ENCODE results near the gene FAF1. TPM values are rescaled to one million over a fixed set of nuclear protein-coding genes. Genes with fewer than 3 reads are reported as not detected.
"Not testable (repeated sequence)": the region's sequence is repeated elsewhere in the genome, so short reads cannot be mapped to it uniquely, and the experiment has no call there.

FAF1 gene
- total RNA-seq, 1 donor, result 49.6 TPM

GRCh38 chr1:50783286-50783685 lies 176.8 kb downstream of the FAF1 start:
- Histone ChIP-seq H3K27me3 (ENCODE audit: insufficient read depth, low read length) (no peaks in the 10 kb centered on the region), H3K4me1 (ENCODE audit: insufficient read depth, low read length) (peaks cover 3% of the 10 kb centered on the region), H3K9me3 (ENCODE audit: low read depth, low read length) (no peaks in the 10 kb centered on the region), H3K4me3 (ENCODE audit: low read length) (no peak overlapping the region)

- Histone ChIP-seq H3K9me3 (ENCODE audit: low read depth, low read length) (no peaks in the 10 kb centered on the region), H3K4me3 (ENCODE audit: low read length) (no peak overlapping the region), H3K4me1 (ENCODE audit: insufficient read depth, low read length) (peaks cover 3% of the 10 kb centered on the region), H3K27me3 (ENCODE audit: insufficient read depth, low read length) (no peaks in the 10 kb centered on the region)
Measured at GRCh38 chr1:50780797-50781196, 179.3 kb downstream of the FAF1 start.

- Histone ChIP-seq H3K27me3 (ENCODE audit: insufficient read depth, low read length) (no peaks in the 10 kb centered on the region), H3K4me3 (ENCODE audit: low read length) (no peak overlapping the region), H3K4me1 (ENCODE audit: insufficient read depth, low read length) (peaks cover 3% of the 10 kb centered on the region), H3K9me3 (ENCODE audit: low read depth, low read length) (no peaks in the 10 kb centered on the region)
Measured at GRCh38 chr1:50779801-50780200, 180.3 kb downstream of the FAF1 start.

- Histone ChIP-seq H3K9me3 (ENCODE audit: low read depth, low read length) (no peaks in the 10 kb centered on the region), H3K4me3 (ENCODE audit: low read length) (no peak overlapping the region), H3K27me3 (ENCODE audit: insufficient read depth, low read length) (no peaks in the 10 kb centered on the region), H3K4me1 (ENCODE audit: insufficient read depth, low read length) (no peaks in the 10 kb centered on the region)
Measured at GRCh38 chr1:50775740-50776139, 184.3 kb downstream of the FAF1 start.

GRCh38 chr1:50774759-50775351 lies 185.2 kb downstream of the FAF1 start:
- H3K9me3 ChIP-seq (ENCODE audit: low read depth, low read length), result no peaks in the 10 kb centered on the region
- no peak overlapping the region for H3K4me3 ChIP-seq (ENCODE audit: low read length)
- no peaks in the 10 kb centered on the region for H3K27me3 ChIP-seq (ENCODE audit: insufficient read depth, low read length)
- H3K4me1 ChIP-seq (ENCODE audit: insufficient read depth, low read length), result no peaks in the 10 kb centered on the region

GRCh38 chr1:50766688-50767087 lies 193.4 kb downstream of the FAF1 start:
- Histone ChIP-seq H3K4me1 (ENCODE audit: insufficient read depth, low read length) (no peaks in the 10 kb centered on the region), H3K4me3 (ENCODE audit: low read length) (no peak overlapping the region), H3K9me3 (ENCODE audit: low read depth, low read length) (no peaks in the 10 kb centered on the region), H3K27me3 (ENCODE audit: insufficient read depth, low read length) (no peaks in the 10 kb centered on the region)

GRCh38 chr1:50756543-50756942 lies 203.5 kb downstream of the FAF1 start:
- H3K27me3 ChIP-seq (ENCODE audit: insufficient read depth, low read length); H3K4me1 ChIP-seq (ENCODE audit: insufficient read depth, low read length); H3K4me3 ChIP-seq (ENCODE audit: low read length); H3K9me3 ChIP-seq (ENCODE audit: low read depth, low read length): not testable (repeated sequence)

- not testable (repeated sequence) for H3K4me3 ChIP-seq (ENCODE audit: low read length); H3K4me1 ChIP-seq (ENCODE audit: insufficient read depth, low read length); H3K9me3 ChIP-seq (ENCODE audit: low read depth, low read length); H3K27me3 ChIP-seq (ENCODE audit: insufficient read depth, low read length)
Measured at GRCh38 chr1:50754764-50755163, 205.3 kb downstream of the FAF1 start.

GRCh38 chr1:50750021-50750619 lies 209.9 kb downstream of the FAF1 start:
- no peaks in the 10 kb centered on the region for H3K4me1 ChIP-seq (ENCODE audit: insufficient read depth, low read length)
- H3K4me3 ChIP-seq (ENCODE audit: low read length), result no peak overlapping the region
- H3K9me3 ChIP-seq (ENCODE audit: low read depth, low read length), result no peaks in the 10 kb centered on the region
- H3K27me3 ChIP-seq (ENCODE audit: insufficient read depth, low read length), result no peaks in the 10 kb centered on the region

GRCh38 chr1:50747394-50747793 lies 212.7 kb downstream of the FAF1 start:
- H3K4me1 ChIP-seq (ENCODE audit: insufficient read depth, low read length), result no peaks in the 10 kb centered on the region
- no peaks in the 10 kb centered on the region for H3K9me3 ChIP-seq (ENCODE audit: low read depth, low read length)
- no peak overlapping the region for H3K4me3 ChIP-seq (ENCODE audit: low read length)
- H3K27me3 ChIP-seq (ENCODE audit: insufficient read depth, low read length), result no peaks in the 10 kb centered on the region

GRCh38 chr1:50742523-50742922 lies 217.5 kb downstream of the FAF1 start:
- no peaks in the 10 kb centered on the region for H3K9me3 ChIP-seq (ENCODE audit: low read depth, low read length)
- H3K4me3 ChIP-seq (ENCODE audit: low read length), result no peak overlapping the region
- no peaks in the 10 kb centered on the region for H3K27me3 ChIP-seq (ENCODE audit: insufficient read depth, low read length)
- no peaks in the 10 kb centered on the region for H3K4me1 ChIP-seq (ENCODE audit: insufficient read depth, low read length)

- H3K4me3 ChIP-seq (ENCODE audit: low read length), result no peak overlapping the region
- no peaks in the 10 kb centered on the region for H3K9me3 ChIP-seq (ENCODE audit: low read depth, low read length)
- H3K4me1 ChIP-seq (ENCODE audit: insufficient read depth, low read length), result no peaks in the 10 kb centered on the region
- no peaks in the 10 kb centered on the region for H3K27me3 ChIP-seq (ENCODE audit: insufficient read depth, low read length)
Measured at GRCh38 chr1:50739125-50739524, 220.9 kb downstream of the FAF1 start.

GRCh38 chr1:50735443-50735842 lies 224.6 kb downstream of the FAF1 start:
- Histone ChIP-seq H3K9me3 (ENCODE audit: low read depth, low read length) (no peaks in the 10 kb centered on the region), H3K27me3 (ENCODE audit: insufficient read depth, low read length) (no peaks in the 10 kb centered on the region), H3K4me3 (ENCODE audit: low read length) (no peak overlapping the region), H3K4me1 (ENCODE audit: insufficient read depth, low read length) (peaks cover 9% of the 10 kb centered on the region)

- peaks cover 28% of the 10 kb centered on the region for H3K4me1 ChIP-seq (ENCODE audit: insufficient read depth, low read length)
Measured at GRCh38 chr1:50727578-50727977, 232.5 kb downstream of the FAF1 start.

GRCh38 chr1:50724626-50725286 lies 235.3 kb downstream of the FAF1 start:
- no peaks in the 10 kb centered on the region for H3K9me3 ChIP-seq (ENCODE audit: low read depth, low read length)
- H3K4me1 ChIP-seq (ENCODE audit: insufficient read depth, low read length), result peaks cover 28% of the 10 kb centered on the region
- H3K4me3 ChIP-seq (ENCODE audit: low read length), result no peak overlapping the region
- H3K27me3 ChIP-seq (ENCODE audit: insufficient read depth, low read length), result no peaks in the 10 kb centered on the region

More at GRCh38 chr1:50727578-50727977, 232.5 kb downstream of the FAF1 start:
- H3K27me3 ChIP-seq (ENCODE audit: insufficient read depth, low read length); H3K9me3 ChIP-seq (ENCODE audit: low read depth, low read length); H3K4me3 ChIP-seq (ENCODE audit: low read length): not testable (repeated sequence)

All from mononuclear cell (primary cell).